Cortex of kidney (tissue), 1 donor: ENCODE measurements around the gene C16orf95.
"Not testable (repeated sequence)": the region's sequence is repeated elsewhere in the genome, so short reads cannot be mapped to it uniquely, and the experiment has no call there.

ENCODE experiments used
- DNase-seq: peaks from one replicate; lab custom pipeline; 2025; lab: John Stamatoyannopoulos, UW

Gene C16orf95

DNA sequence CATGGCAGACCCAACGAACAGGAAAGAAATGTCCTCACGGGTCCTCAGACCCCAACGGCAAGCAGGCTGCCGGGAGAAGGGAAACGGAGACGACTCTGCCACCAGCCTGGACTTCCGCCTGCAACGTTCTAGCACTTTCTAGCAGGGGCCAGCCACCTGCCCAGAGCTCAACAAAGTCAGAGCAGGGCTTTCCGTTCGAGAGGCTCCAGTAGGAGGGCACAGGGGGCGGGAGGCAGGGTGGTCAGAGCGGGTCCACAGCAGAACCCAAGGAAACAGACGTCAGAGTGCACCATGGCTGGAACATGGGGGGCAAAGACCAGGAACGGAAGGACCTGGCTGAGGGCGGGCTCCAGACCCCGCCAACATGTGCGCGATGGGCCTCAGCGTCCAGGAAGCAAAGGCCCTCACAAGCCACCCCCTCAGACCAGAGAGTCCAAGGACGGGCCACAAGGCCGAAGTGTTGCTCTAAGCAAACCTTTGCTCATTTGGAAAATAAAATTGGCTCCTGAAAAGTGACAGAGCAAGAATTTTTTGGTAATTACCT lies 29.4 kb upstream of the C16orf95 start:
- no peak for DNase-seq

GRCh38 chr16:87345726-87346424 lies 28.7 kb upstream of the C16orf95 start:
- no peak for DNase-seq

DNA sequence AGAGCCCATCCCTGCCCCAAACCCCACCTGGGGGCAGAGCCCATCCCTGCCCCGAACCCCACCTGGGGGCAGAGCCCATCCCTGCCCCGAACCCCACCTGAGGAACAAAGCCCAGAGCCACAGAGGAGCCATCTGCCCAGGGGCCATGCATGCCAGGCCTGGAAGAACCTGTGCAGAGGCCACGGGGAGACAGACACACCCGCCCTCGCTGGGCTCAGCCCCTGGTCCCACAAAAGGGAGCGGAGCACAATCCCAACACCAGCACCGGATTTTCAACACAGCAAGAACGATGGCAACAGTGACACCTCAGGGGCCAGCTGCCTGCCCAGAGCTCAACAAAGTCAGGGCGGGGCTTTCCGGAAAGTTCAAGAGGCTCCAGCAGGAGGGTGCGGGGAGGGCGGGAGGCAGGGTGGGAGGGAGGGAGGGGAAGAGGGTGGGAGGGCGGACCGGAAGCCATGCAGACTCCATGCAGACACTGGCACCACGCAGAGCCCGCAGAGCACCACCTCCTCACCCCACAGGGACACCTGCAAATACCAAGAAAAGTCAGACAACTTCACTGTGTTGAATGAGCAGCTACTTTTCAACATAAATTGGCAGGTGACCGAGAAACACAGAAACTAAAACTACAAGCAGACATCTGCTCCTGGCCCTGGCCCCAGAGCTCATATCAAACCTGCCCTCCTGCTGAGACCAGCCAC lies 27.9 kb upstream of the C16orf95 start:
- no peak for DNase-seq

DNA sequence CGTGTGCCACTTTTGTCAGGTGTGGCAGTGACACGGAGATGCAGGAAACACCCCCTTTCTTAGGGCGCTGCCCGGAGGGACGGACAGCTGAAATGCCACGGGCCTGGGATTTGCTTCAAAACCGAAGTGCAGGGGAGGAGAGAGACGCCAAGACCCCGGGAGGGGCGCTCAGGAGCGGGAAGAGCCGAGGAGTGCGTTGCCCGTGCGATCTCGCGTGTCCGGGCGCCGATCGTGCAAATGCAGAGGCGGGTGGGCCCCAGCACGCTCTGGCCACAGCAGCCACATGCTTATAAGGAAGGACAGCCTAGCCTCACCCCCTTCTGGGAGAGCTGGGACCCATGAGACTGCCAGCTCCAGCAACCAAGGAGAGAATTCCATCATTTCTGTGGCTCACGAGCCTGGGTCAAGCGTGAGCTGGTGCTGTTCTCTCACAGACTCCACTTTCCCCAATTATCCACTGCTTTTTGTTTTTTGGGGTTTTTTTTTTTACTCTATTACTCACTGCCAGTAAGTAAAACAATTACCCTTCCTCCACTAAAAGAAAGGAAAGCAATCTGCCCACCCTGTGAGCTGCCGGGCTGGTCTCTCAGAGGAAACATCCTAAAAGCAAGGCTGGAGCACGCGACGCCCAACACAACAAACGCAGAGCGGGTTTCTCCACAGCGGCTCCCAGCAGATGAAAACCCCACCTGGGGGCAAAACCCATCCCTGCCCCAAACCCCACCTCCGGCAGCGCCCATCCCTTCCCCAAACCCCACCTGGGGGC lies 27.2 kb upstream of the C16orf95 start:
- DNase-seq, result no peak

DNA sequence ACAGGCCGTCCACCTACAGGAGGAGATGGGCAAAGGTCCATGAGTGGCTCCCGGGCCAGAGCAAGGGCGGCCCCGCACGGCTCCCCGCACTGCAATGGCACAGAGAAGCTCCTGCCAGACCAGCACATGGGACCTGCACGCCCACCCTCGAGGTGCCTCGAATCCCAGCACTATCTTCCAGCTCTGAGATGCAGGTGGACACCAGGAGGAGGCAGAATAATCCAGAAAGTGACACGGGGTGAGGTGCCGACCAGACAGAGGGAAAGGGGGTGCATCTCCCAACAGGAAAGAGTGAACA lies 26.5 kb upstream of the C16orf95 start:
- DNase-seq, result no peak

DNA sequence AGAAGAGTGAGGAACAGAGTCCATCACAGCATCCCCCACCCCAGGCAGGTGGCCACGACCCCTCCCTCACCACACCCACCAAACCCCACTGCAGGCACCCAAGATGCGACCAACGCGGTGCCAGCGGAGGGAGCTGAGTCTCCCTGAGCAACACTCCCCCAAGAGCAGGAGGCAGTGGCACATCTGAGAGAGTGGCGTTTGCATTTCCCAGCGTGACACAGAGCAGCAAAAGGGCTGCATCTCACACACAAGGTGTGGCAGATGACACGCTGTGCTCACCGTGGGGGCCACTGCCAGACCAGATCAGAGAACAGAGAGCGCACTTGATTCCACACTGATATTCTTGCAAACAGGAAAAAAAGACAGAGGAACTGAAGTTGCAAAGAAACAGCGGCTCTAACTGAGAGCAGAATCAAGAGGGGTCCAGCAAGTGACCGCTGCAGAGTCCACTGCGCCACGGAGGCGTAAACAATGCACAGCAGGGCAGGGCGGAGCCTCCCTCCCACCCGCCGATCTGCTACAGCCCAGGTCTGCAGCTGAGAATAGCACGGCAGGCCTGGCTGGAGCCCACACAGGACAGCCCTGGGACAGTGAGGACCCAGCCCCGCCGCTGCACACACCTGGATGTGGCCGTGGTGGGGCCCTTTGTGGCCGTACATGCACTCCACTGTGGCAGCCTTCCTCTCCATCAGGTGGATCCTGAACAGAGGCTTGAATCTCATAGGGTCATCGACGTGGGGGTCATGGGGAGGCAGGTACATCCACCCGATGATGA lies 26.0 kb upstream of the C16orf95 start:
- no peak for DNase-seq

GRCh38 chr16:87342504-87342903 lies 25.3 kb upstream of the C16orf95 start:
- no peak for DNase-seq

DNA sequence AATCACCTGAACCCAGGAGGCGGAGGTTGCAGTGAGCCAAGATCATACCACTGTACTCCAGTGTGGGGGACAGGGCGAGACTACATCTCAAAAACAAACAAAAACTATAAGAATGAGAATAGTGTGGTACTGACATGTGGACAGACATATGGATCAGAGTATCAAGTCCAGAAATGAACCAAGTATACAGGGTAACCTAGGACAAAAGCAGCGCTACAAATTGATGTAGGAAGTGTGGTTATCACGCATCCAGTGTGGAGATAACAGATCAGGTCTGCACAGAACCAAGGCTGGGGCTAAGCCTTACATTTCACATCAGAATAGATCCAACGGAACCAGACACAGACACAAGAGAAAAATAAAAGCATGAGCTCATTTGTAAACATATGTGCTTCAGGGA lies 23.0 kb upstream of the C16orf95 start:
- DNase-seq, result no peak

DNA sequence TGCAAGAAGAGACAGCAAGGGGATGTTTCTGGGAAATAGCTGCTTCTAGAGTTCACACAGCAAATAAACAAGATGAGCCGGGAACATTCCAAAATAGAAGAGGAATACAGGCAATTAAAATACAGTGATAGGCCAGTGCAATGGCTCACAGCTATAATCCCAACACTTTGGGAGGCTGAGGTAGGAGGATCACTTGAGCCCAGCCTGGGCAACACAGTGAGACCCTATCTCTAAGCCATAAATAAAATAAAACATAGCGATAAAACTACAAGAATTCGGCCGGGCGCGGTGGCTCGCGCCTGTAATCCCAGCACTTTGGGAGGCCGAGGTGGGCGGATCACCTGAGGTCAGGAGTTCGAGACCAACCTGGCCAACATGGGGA lies 22.5 kb upstream of the C16orf95 start:
- DNase-seq, result not testable (repeated sequence)

DNA sequence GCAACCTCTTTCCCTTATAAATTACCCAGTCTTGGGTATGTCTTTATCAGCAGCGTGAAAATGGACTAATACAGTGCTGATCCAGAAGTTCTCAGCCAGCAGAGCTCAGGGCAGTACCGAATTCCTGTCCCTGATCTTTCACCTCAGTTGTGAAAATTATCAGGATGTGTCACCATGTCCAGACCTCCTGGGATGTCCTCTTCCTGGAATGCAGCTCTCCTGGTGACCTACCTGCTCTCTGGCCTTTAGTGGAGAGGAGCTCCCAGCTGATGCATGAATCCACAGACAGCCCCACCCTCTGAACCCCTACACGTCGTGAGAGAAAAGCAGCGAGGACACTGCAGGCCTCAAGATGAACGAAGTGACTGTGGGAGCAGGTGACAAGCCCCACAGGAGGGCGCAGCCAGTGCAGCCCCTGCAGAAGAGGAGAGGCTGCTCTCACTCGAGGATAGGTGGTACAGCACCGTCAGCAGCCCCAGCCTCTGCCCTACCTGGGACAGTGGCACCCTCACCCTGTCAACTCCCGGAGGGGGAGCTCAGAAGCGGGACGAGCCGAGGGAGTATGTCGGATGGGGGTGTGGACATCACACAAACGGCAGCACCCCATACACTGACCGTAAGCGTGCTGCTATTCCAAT lies 22.0 kb upstream of the C16orf95 start:
- DNase-seq, result no peak

DNA sequence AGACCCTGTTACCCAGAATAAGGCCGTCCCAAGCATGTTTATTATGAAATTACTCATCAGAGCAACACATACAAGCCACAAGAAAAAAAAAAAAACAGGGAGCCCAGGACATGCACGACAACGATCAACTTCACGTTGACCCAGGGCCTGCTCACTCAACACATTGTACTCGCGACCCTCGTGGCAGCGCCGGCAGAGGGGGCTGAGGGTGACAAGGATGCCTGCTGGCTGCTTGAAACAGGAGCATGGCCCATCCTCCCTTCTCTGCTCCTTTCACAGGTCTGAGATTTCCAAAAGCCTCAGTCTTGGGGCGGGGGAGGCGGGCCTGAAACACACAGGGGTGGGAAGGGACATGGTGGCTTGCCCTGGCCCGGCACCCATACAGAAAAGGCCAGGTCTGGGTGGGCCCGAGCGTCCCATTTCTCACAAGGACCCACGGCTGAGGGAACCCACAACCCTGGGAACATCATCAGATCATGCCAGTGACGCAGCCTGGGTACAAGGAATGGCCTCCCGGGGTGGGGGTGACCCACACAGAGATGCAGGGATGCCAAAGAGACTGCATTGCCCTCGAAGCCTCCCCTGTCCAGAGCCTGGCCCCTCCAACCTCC lies 21.1 kb upstream of the C16orf95 start:
- no peak for DNase-seq

- no peak for DNase-seq
These were observed 20.1 kb upstream of the C16orf95 start for GRCh38 chr16:87337262-87337771.

DNA sequence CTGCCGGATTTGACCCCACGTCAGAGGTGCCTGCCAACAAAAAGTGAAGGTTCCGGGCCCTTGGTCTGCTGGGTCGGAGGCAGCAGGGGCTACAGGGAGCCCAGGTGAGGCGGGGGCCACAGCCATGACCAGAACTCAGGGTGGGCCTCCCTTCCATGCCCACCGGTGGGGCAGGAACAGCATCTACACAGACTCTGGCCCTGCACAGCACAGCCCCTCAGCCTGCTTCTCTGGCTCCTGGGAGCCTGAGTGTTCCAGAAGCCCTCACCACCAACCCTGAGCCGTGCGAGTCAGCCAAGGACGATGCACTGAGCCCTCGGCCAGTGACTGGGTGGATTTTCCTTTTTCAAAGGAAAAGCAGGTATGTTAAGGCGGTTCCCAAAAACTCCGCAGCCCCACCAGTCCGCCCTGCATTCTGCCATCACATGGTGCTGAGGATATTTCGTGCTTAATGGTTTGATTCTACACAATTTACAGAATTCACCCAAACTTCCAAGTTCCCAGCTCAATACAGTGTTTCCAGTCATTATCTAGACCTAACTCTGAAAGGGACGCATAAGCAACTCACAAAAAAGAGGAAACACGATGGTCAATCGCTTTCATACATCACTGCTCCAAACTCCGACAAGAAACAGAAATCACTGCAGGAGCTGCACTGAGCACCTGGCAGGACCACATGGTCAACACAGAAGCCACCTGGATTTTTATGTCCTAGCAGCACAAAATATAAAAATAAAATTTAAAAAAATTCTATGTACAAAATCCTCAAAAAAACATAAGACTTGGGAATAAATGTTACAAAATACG lies 19.4 kb upstream of the C16orf95 start:
- DNase-seq, result no peak

DNA sequence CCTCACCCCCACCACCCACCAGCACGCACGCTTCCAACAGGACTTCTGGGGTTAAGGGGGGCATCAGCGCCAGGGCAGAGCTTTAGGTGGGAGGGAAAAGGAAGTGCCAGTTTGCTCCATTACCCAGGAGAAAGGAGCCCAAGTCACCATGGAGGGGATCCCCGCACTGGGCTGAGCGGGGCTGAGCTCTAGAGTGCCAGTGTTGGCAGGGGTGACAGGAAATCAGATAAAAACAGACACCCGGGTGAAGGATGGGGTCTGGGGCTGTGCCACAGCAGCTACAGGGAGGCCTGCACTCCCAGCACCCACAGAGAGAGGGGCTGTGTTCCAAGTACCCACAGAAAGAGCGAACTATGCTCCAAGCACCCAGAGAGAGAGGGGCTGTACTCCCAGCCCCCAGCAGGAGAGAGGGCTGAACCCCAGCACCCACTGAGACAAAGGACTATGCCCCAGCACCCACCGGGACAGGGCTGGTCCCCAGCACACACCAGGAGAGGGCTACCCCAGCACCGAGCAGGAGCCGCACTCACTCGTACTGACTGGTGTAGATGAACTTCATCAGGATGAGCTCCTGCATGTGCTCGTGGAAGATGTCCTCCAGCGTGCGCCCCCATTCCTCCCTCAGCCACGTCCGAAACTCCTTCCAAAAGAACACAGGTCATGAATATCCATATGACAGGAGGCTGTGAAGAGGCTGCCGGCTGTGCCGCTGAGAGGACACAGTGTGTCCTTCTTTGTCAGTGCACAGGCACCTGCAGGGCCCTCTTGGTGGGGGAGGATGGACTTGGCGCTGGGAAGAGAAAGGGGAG lies 18.6 kb upstream of the C16orf95 start:
- DNase-seq, result no peak

GRCh38 chr16:87334651-87335624 lies 17.7 kb upstream of the C16orf95 start:
- no peak for DNase-seq

GRCh38 chr16:87333581-87334331 lies 16.6 kb upstream of the C16orf95 start:
- no peak for DNase-seq

GRCh38 chr16:87333101-87333500 lies 15.9 kb upstream of the C16orf95 start:
- no peak for DNase-seq
